GM23338 (cell line): ENCODE results near the gene FCSK. TPM values are rescaled to one million over a fixed set of nuclear protein-coding genes. Genes with fewer than 3 reads are reported as not detected.

ENCODE experiments used
- ATAC-seq: fragments of 200-7000 bp; cut with Tn5 transposase; 3 replicates; pipeline ENCODE4 v1.9.1; 2020
- DNase-seq: peaks from one replicate; pipeline ENCODE4 v3.0.0-alpha.2; 2015; ENCODE audit warnings: low spot score
- H2AFZ ChIP-seq: fragments of 200-600 bp; sonication (generic); 2 replicates; pipeline ENCODE4 v1.8.0; 2016; ENCODE audit warnings: antibody characterized with exemption, mild to moderate bottlenecking, moderate library complexity
- H3F3A ChIP-seq: fragments of 200-600 bp; sonication (generic); replicated peaks from 2 replicates; pipeline ENCODE4 v1.8.0; 2017; ENCODE audit warnings: antibody characterized with exemption, mixed run types, low read depth
- H3K27ac ChIP-seq: fragments of 200-600 bp; sonication (generic); 2 replicates; pipeline ENCODE4 v1.6.1; 2016; ENCODE audit warnings: low read depth
- H3K27me3 ChIP-seq: fragments of 200-600 bp; sonication (generic); 2 replicates; pipeline ENCODE4 v1.8.0; 2016; ENCODE audit warnings: mild to moderate bottlenecking, mixed run types, moderate library complexity; ENCODE audit not compliant: insufficient read depth
- H3K36me3 ChIP-seq: fragments of 200-600 bp; sonication (generic); 2 replicates; pipeline ENCODE4 v1.8.0; 2016; ENCODE audit warnings: mild to moderate bottlenecking; ENCODE audit not compliant: insufficient read depth
- H3K4me1 ChIP-seq: fragments of 200-600 bp; sonication (generic); 2 replicates; pipeline ENCODE4 v1.8.0; 2016; ENCODE audit warnings: mild to moderate bottlenecking, moderate library complexity; ENCODE audit not compliant: insufficient read depth
- H3K4me2 ChIP-seq: fragments of 200-600 bp; sonication (generic); 2 replicates; pipeline ENCODE4 v1.7.1; 2017; ENCODE audit warnings: mixed run types
- H3K4me3 ChIP-seq: fragments of 200-600 bp; sonication (generic); 2 replicates; pipeline ENCODE4 v1.6.1; 2016; ENCODE audit warnings: mixed run types
- H3K79me2 ChIP-seq: fragments of 200-600 bp; sonication (generic); replicated peaks from 2 replicates; pipeline ENCODE4 v1.8.0; 2017; ENCODE audit warnings: mild to moderate bottlenecking; ENCODE audit not compliant: insufficient read depth
- H3K9me2 ChIP-seq: fragments of 200-600 bp; sonication (generic); 2 replicates; pipeline ENCODE4 v1.8.0; 2017; ENCODE audit not compliant: insufficient read depth
- H4K20me1 ChIP-seq: fragments of 200-600 bp; sonication (generic); replicated peaks from 2 replicates; pipeline ENCODE4 v1.8.0; 2017; ENCODE audit warnings: mild to moderate bottlenecking; ENCODE audit not compliant: insufficient read depth
- H3K27ac Mint-ChIP-seq: 2 replicates; pipeline ENCODE4 v1.8.0; 2020; ENCODE audit warnings: inconsistent platforms, mild to moderate bottlenecking, moderate library complexity, mixed read lengths
- H3K27me3 Mint-ChIP-seq: 3 replicates; pipeline ENCODE4 v1.8.0; 2022; ENCODE audit warnings: low read depth, mild to moderate bottlenecking, moderate library complexity, mixed read lengths, inconsistent platforms; ENCODE audit not compliant: insufficient read depth, poor library complexity
- H3K36me3 Mint-ChIP-seq: 3 replicates; pipeline ENCODE4 v1.8.0; 2021; ENCODE audit warnings: low read depth, mild to moderate bottlenecking, inconsistent platforms, moderate library complexity, mixed read lengths
- H3K4me1 Mint-ChIP-seq: 3 replicates; pipeline ENCODE4 v1.8.0; 2020; ENCODE audit warnings: mild to moderate bottlenecking, inconsistent platforms, mixed read lengths
- H3K4me3 Mint-ChIP-seq: 3 replicates; pipeline ENCODE4 v1.8.0; 2021; ENCODE audit warnings: moderate library complexity, mild to moderate bottlenecking, inconsistent platforms, mixed read lengths
- H3K9me3 Mint-ChIP-seq: 3 replicates; pipeline ENCODE4 v1.8.0; 2020; ENCODE audit warnings: moderate library complexity, mild to moderate bottlenecking, inconsistent platforms, mixed read lengths
- EZH2 ChIP-seq: fragments of 200-600 bp; sonication (generic); IDR thresholded peaks from one replicate; pipeline ENCODE4 v1.8.0; 2017; ENCODE audit warnings: antibody characterized with exemption, mild to moderate bottlenecking, low read depth; ENCODE audit not compliant: unreplicated experiment
- JUNB ChIP-seq: IDR thresholded peaks from one replicate; pipeline ENCODE4 v1.6.1; 2016; ENCODE audit warnings: antibody characterized with exemption; ENCODE audit not compliant: unreplicated experiment
- NANOG ChIP-seq: IDR thresholded peaks from 2 replicates; pipeline ENCODE4 v1.6.1; 2016; ENCODE audit warnings: antibody characterized with exemption, borderline replicate concordance
- POLR2AphosphoS5 ChIP-seq: IDR thresholded peaks from 2 replicates; pipeline ENCODE4 v1.6.1; 2016; ENCODE audit warnings: antibody characterized with exemption, low read depth
- STAT1 ChIP-seq: IDR thresholded peaks from one replicate; pipeline ENCODE4 v1.6.1; 2016; ENCODE audit warnings: antibody characterized with exemption; ENCODE audit not compliant: unreplicated experiment
- ZNF114 ChIP-seq: fragments of 250-450 bp; sonication (Bioruptor Pico); IDR thresholded peaks from 2 replicates; pipeline ENCODE4 v1.5.0; 2020; ENCODE audit warnings: mild to moderate bottlenecking, moderate library complexity
- ZNF331 ChIP-seq: fragments of 250-450 bp; sonication (Bioruptor Pico); IDR thresholded peaks from 2 replicates; pipeline ENCODE4 v1.5.0; 2020; ENCODE audit warnings: low read depth, mild to moderate bottlenecking, moderate library complexity
- polyA plus RNA-seq: library from polyadenylated mRNA; unstranded; fragments of >200 nt; fragmentation: Nextera tagmentation; extraction: Ambion mirVana; gene quantifications from 2 replicates; pipeline ENCODE4 v1.2.1, GENCODE V29; 2016
- total RNA-seq: library from RNA; depleted of rRNA; stranded (reverse); fragments of >200 nt; shearing (Covaris generic); gene quantifications from 2 replicates; pipeline ENCODE4 v1.2.3, GENCODE V29; 2014
- TF ChIP-seq, protein P1 (sequence below): IDR thresholded peaks from 2 replicates; pipeline ENCODE4 v1.6.1; 2016; ENCODE audit warnings: antibody characterized with exemption
- TF ChIP-seq, protein P2 (sequence below): IDR thresholded peaks from one replicate; pipeline ENCODE4 v1.6.1; 2018; ENCODE audit warnings: antibody characterized with exemption; ENCODE audit not compliant: unreplicated experiment
- TF ChIP-seq, protein P3 (sequence below), 2 experiments: fragments of 200-600 bp in 1 of 2; sonication (generic) in 1 of 2; conservative IDR thresholded peaks; 2 replicates each; pipeline versions ENCODE4 v1.5.1 to v1.6.1; 2016 to 2017; ENCODE audit warnings: antibody characterized with exemption in 2 of 2, low read depth in 2 of 2, mild to moderate bottlenecking in 2 of 2, moderate library complexity in 1 of 2
- TF ChIP-seq, protein P4 (sequence below): fragments of 250-450 bp; sonication (Bioruptor Pico); IDR thresholded peaks from 2 replicates; pipeline ENCODE4 v1.5.0; 2020; ENCODE audit warnings: mild to moderate bottlenecking, moderate library complexity

FCSK gene
- total and polyA plus RNA-seq, 2 experiments from 2014 or later = 2.3 to 4.0 TPM

DNA sequence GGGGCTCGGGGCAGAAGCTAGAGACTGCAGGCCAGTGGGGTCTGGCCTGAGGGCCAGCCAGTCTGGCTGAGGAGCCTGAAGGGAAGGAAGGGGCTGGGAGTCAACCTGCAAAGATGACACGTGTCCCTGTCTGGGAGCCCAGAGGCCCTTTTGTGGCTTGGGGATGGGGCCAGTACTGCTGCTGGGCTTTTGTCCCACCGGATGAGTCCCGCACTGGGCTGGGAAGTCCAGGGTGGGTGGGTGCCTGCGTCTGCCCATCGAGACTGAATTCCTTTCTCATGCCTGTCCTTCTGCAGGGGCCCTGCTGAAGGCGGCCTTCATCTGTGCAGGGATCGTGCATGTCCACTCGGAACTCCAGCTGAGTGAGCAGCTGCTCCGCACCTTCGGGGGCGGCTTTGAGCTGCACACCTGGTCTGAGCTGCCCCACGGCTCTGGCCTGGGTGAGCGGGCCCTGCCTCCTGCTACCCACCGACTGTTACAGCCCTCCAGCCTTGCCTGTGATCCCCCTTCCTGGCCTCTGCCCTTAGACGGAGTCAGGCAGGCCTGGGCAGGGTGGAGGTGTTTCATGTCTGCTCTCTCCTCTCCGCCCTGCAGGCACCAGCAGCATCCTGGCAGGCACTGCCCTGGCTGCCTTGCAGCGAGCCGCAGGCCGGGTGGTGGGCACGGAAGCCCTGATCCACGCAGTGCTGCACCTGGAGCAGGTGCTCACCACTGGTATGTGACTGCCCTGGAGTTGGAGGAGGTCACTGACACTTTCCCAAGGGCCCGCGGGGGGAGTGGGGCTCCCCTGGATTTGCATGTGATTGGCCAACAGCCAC, 20.9 kb downstream of the FCSK start (continued):
- TF ChIP-seq, protein P1, sequence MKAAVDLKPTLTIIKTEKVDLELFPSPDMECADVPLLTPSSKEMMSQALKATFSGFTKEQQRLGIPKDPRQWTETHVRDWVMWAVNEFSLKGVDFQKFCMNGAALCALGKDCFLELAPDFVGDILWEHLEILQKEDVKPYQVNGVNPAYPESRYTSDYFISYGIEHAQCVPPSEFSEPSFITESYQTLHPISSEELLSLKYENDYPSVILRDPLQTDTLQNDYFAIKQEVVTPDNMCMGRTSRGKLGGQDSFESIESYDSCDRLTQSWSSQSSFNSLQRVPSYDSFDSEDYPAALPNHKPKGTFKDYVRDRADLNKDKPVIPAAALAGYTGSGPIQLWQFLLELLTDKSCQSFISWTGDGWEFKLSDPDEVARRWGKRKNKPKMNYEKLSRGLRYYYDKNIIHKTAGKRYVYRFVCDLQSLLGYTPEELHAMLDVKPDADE = no peak
- TF ChIP-seq POLR2AphosphoS5 (no peak), NANOG (no peak), STAT1 (no peak), JUNB (no peak), ZNF331 (no peak), ZNF114 (CRISPR knock-in tag) (no peak)
- TF ChIP-seq, protein P2, sequence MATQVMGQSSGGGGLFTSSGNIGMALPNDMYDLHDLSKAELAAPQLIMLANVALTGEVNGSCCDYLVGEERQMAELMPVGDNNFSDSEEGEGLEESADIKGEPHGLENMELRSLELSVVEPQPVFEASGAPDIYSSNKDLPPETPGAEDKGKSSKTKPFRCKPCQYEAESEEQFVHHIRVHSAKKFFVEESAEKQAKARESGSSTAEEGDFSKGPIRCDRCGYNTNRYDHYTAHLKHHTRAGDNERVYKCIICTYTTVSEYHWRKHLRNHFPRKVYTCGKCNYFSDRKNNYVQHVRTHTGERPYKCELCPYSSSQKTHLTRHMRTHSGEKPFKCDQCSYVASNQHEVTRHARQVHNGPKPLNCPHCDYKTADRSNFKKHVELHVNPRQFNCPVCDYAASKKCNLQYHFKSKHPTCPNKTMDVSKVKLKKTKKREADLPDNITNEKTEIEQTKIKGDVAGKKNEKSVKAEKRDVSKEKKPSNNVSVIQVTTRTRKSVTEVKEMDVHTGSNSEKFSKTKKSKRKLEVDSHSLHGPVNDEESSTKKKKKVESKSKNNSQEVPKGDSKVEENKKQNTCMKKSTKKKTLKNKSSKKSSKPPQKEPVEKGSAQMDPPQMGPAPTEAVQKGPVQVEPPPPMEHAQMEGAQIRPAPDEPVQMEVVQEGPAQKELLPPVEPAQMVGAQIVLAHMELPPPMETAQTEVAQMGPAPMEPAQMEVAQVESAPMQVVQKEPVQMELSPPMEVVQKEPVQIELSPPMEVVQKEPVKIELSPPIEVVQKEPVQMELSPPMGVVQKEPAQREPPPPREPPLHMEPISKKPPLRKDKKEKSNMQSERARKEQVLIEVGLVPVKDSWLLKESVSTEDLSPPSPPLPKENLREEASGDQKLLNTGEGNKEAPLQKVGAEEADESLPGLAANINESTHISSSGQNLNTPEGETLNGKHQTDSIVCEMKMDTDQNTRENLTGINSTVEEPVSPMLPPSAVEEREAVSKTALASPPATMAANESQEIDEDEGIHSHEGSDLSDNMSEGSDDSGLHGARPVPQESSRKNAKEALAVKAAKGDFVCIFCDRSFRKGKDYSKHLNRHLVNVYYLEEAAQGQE = no peak
- TF ChIP-seq, protein P3, sequence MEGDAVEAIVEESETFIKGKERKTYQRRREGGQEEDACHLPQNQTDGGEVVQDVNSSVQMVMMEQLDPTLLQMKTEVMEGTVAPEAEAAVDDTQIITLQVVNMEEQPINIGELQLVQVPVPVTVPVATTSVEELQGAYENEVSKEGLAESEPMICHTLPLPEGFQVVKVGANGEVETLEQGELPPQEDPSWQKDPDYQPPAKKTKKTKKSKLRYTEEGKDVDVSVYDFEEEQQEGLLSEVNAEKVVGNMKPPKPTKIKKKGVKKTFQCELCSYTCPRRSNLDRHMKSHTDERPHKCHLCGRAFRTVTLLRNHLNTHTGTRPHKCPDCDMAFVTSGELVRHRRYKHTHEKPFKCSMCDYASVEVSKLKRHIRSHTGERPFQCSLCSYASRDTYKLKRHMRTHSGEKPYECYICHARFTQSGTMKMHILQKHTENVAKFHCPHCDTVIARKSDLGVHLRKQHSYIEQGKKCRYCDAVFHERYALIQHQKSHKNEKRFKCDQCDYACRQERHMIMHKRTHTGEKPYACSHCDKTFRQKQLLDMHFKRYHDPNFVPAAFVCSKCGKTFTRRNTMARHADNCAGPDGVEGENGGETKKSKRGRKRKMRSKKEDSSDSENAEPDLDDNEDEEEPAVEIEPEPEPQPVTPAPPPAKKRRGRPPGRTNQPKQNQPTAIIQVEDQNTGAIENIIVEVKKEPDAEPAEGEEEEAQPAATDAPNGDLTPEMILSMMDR (conservative IDR thresholded peaks at IDR 0.05; ENCODE audit: low read depth in 2 of 2) = no peak

DNA sequence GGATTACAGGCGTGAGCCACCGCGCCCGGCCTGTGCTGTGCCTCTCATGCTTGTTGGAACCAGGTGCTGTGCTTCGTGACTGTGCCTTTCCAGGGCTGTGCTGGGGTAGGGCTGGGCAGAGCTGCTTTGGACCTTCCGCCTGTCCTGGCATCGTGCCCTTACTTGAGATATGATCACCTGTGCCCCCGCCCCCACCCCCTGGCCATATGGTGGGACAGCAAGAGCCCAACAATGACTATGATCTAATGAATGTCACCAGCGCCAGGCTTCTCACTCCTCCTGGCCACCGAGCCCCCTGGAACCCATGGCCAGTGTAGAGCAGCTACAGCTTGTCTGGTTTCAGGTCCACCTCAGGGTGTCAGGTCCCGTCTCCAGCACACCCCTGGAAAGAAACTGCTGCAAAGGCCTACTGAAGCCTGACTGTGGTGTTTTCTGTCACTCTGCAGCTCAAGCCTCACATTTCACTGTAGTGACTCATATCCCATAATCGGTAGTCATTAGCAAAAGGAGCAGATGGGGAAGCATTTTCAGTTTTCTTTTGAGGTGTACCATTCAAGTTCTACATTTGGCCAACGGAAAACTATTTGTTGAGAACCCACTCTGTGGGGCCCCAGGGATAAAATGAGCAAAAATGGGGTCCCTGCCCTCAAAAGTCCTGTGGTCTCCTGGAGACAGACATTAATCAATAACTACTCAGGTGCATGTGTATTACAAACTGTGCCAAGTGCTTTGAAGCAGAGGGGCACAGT, 22.1 kb downstream of the FCSK start:
- H3K4me1 Mint-ChIP-seq = peaks cover 9% of the 10 kb centered on the region; the same call in 2 of the 3 replicates
- Histone ChIP-seq H3K27me3 (no peaks in the 10 kb centered on the region), H2AFZ (no peak overlapping the region), H4K20me1 (no peaks in the 10 kb centered on the region), H3K4me3 (no peak overlapping the region), H3K4me1 (no peaks in the 10 kb centered on the region), H3K27ac (no peak overlapping the region; the same call in 1 of the 2 replicates), H3K79me2 (no peaks in the 10 kb centered on the region), H3K4me2 (no peak overlapping the region), H3K9me2 (no peaks in the 10 kb centered on the region), H3F3A (no peaks in the 10 kb centered on the region), H3K36me3 (no peaks in the 10 kb centered on the region)
- H3K27me3 Mint-ChIP-seq = peaks cover 8% of the 10 kb centered on the region
- no peak overlapping the region for H3K27ac Mint-ChIP-seq
- peaks cover 9% of the 10 kb centered on the region; the same call in 1 of the 3 replicates for H3K36me3 Mint-ChIP-seq
- H3K4me3 Mint-ChIP-seq = no peak overlapping the region
- no peaks in the 10 kb centered on the region for H3K9me3 Mint-ChIP-seq
- DNase-seq (no peak), ATAC-seq (no peak)
- TF ChIP-seq, protein P4, sequence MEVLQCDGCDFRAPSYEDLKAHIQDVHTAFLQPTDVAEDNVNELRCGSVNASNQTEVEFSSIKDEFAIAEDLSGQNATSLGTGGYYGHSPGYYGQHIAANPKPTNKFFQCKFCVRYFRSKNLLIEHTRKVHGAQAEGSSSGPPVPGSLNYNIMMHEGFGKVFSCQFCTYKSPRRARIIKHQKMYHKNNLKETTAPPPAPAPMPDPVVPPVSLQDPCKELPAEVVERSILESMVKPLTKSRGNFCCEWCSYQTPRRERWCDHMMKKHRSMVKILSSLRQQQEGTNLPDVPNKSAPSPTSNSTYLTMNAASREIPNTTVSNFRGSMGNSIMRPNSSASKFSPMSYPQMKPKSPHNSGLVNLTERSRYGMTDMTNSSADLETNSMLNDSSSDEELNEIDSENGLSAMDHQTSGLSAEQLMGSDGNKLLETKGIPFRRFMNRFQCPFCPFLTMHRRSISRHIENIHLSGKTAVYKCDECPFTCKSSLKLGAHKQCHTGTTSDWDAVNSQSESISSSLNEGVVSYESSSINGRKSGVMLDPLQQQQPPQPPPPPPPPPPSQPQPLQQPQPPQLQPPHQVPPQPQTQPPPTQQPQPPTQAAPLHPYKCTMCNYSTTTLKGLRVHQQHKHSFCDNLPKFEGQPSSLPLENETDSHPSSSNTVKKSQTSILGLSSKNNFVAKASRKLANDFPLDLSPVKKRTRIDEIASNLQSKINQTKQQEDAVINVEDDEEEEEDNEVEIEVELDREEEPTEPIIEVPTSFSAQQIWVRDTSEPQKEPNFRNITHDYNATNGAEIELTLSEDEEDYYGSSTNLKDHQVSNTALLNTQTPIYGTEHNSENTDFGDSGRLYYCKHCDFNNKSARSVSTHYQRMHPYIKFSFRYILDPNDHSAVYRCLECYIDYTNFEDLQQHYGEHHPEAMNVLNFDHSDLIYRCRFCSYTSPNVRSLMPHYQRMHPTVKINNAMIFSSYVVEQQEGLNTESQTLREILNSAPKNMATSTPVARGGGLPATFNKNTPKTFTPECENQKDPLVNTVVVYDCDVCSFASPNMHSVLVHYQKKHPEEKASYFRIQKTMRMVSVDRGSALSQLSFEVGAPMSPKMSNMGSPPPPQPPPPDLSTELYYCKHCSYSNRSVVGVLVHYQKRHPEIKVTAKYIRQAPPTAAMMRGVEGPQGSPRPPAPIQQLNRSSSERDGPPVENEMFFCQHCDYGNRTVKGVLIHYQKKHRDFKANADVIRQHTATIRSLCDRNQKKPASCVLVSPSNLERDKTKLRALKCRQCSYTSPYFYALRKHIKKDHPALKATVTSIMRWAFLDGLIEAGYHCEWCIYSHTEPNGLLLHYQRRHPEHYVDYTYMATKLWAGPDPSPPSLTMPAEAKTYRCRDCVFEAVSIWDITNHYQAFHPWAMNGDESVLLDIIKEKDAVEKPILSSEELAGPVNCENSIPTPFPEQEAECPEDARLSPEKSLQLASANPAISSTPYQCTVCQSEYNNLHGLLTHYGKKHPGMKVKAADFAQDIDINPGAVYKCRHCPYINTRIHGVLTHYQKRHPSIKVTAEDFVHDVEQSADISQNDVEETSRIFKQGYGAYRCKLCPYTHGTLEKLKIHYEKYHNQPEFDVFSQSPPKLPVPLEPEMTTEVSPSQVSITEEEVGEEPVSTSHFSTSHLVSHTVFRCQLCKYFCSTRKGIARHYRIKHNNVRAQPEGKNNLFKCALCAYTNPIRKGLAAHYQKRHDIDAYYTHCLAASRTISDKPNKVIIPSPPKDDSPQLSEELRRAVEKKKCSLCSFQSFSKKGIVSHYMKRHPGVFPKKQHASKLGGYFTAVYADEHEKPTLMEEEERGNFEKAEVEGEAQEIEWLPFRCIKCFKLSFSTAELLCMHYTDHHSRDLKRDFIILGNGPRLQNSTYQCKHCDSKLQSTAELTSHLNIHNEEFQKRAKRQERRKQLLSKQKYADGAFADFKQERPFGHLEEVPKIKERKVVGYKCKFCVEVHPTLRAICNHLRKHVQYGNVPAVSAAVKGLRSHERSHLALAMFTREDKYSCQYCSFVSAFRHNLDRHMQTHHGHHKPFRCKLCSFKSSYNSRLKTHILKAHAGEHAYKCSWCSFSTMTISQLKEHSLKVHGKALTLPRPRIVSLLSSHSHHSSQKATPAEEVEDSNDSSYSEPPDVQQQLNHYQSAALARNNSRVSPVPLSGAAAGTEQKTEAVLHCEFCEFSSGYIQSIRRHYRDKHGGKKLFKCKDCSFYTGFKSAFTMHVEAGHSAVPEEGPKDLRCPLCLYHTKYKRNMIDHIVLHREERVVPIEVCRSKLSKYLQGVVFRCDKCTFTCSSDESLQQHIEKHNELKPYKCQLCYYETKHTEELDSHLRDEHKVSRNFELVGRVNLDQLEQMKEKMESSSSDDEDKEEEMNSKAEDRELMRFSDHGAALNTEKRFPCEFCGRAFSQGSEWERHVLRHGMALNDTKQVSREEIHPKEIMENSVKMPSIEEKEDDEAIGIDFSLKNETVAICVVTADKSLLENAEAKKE = no peak
- TF ChIP-seq EZH2 = no peak
